HUES64 (cell line): ENCODE measurements around the gene GLRA1.
"Not testable (repeated sequence)": the region's sequence is repeated elsewhere in the genome, so short reads cannot be mapped to it uniquely, and the experiment has no call there.

Experiments
- H3K27ac ChIP-seq: 2 replicates; pipeline ENCODE4 v1.7.0; 2013; ENCODE audit warnings: low read depth, low read length, inconsistent platforms
- H3K27me3 ChIP-seq: 2 replicates; pipeline ENCODE4 v1.6.1; 2013; ENCODE audit warnings: mild to moderate bottlenecking, low read length; ENCODE audit not compliant: insufficient read depth
- H3K36me3 ChIP-seq: 2 replicates; pipeline ENCODE4 v1.6.1; 2013; ENCODE audit warnings: mild to moderate bottlenecking, low read length; ENCODE audit not compliant: insufficient read depth
- H3K4me1 ChIP-seq: 2 replicates; pipeline ENCODE4 v1.6.1; 2013; ENCODE audit warnings: mild to moderate bottlenecking, low read length, moderate library complexity; ENCODE audit not compliant: insufficient read depth
- H3K4me3 ChIP-seq: 2 replicates; pipeline ENCODE4 v1.5.1; 2013; ENCODE audit warnings: mild to moderate bottlenecking, low read length, moderate library complexity
- H3K9ac ChIP-seq: 2 replicates; pipeline ENCODE4 v1.6.1; 2013; ENCODE audit warnings: mild to moderate bottlenecking, low read depth, low read length
- H3K9me3 ChIP-seq: 2 replicates; pipeline ENCODE4 v1.6.1; 2013; ENCODE audit warnings: low read depth, low read length; ENCODE audit not compliant: insufficient read depth
- WGBS: fragments of 150-250, 120-280 bp; methylation state at CpG from one replicate; pipeline ENCODE4 v1.1.7; 2013; ENCODE audit warnings: missing lambda C conversion rate; 5-methylcytosine and 5-hydroxymethylcytosine counted together

The GLRA1 gene

GRCh38 chr5:151862811-151863472, 61.7 kb downstream of the GLRA1 start:
- WGBS, result 91% methylated on average over 2 of the region's 2 CpGs
- Histone ChIP-seq H3K9me3 (no peaks in the 10 kb centered on the region), H3K9ac (no peak overlapping the region), H3K27me3 (no peaks in the 10 kb centered on the region), H3K4me1 (no peaks in the 10 kb centered on the region), H3K36me3 (no peaks in the 10 kb centered on the region), H3K4me3 (no peak overlapping the region), H3K27ac (no peak overlapping the region)

DNA sequence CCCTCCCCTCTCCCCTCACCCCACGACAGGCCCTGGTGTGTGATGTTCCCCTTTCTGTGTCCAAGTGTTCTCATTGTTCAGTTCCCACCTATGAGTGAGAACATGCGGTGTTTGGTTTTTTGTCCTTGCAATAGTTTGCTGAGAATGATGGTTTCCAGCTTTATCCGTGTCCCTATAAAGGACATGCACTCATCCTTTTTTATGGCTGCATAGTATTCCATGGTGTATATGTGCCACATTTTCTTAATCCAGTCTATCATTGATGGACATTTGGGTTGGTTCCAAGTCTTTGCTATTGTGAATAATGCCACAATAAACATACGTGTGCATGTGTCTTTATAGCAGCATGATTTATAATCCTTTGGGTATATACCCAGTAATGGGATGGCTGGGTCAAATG, 63.8 kb downstream of the GLRA1 start:
- 73% methylated on average over 1 of the region's 4 CpGs for WGBS
- not testable (repeated sequence) for H3K4me3 ChIP-seq, H3K4me1 ChIP-seq, H3K9ac ChIP-seq, H3K27ac ChIP-seq, H3K27me3 ChIP-seq, H3K36me3 ChIP-seq, H3K9me3 ChIP-seq

GRCh38 chr5:151856861-151857260, 67.8 kb downstream of the GLRA1 start:
- no peaks in the 10 kb centered on the region for H3K4me1 ChIP-seq
- no peaks in the 10 kb centered on the region; the same call in 1 of the 2 replicates for H3K27me3 ChIP-seq
- H3K36me3 ChIP-seq, result no peaks in the 10 kb centered on the region
- no peak overlapping the region for H3K4me3 ChIP-seq
- H3K9me3 ChIP-seq, result no peaks in the 10 kb centered on the region
- H3K27ac ChIP-seq, result no peak overlapping the region
- H3K9ac ChIP-seq, result no peak overlapping the region
- 93% methylated on average over 5 of the region's 5 CpGs for WGBS

DNA sequence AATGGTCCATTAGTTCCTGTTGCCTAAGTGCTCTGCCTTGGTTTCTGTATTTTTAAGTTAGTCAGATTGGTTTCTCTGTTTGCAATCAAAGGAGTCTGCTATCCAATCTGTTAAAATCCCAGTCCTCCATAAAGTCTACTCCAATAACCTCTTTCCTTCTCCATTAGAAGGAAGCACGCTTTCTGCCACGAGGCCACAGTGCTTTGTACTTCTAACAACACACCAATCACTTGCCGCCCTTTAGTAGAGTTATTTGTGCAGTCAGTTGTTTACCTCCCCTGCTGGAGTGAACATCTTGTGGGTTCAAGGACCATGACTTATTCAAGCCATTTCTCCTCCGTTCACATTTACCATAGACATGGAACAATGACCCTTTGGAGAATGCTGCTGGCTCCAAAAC, 69.0 kb downstream of the GLRA1 start:
- Histone ChIP-seq H3K4me1 (no peaks in the 10 kb centered on the region), H3K9ac (no peak overlapping the region), H3K27me3 (no peaks in the 10 kb centered on the region; the same call in 1 of the 2 replicates), H3K4me3 (no peak overlapping the region), H3K27ac (no peak overlapping the region), H3K9me3 (no peaks in the 10 kb centered on the region), H3K36me3 (no peaks in the 10 kb centered on the region)
- 97% methylated on average over 4 of the region's 4 CpGs for WGBS

DNA sequence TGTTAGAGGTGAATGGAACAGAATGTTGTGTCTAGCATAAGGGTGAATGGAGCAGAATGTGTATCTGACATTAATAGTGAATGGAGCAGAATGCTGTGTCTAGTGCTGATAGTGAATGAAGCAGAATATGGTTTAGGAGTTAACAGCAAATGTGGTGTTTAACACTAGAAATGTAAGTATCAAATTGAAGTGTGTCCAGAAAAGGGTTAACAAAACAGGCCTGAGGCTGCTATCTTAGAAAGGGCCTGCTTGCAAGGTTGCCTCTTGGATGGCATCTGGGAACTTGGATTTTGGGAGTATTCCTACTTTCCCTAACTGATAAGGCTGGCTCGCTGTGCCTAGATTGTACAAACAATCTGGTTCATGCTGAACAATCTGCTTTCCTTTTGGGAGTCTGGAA, 76.8 kb downstream of the GLRA1 start:
- WGBS, result 100% methylated on average over 1 of the region's 1 CpG
- Histone ChIP-seq H3K9me3 (no peaks in the 10 kb centered on the region), H3K27me3 (no peaks in the 10 kb centered on the region; the same call in 1 of the 2 replicates), H3K4me3 (no peak overlapping the region), H3K4me1 (no peaks in the 10 kb centered on the region), H3K36me3 (no peaks in the 10 kb centered on the region), H3K27ac (no peak overlapping the region), H3K9ac (no peak overlapping the region)

GRCh38 chr5:151846765-151847164, 77.9 kb downstream of the GLRA1 start:
- Histone ChIP-seq H3K4me1 (no peaks in the 10 kb centered on the region), H3K27me3 (no peaks in the 10 kb centered on the region), H3K9ac (no peak overlapping the region), H3K36me3 (no peaks in the 10 kb centered on the region), H3K9me3 (no peaks in the 10 kb centered on the region), H3K27ac (no peak overlapping the region), H3K4me3 (no peak overlapping the region)

- H3K27ac ChIP-seq, H3K27me3 ChIP-seq, H3K36me3 ChIP-seq, H3K9ac ChIP-seq, H3K4me1 ChIP-seq, H3K4me3 ChIP-seq: not testable (repeated sequence)
- whole genome bisulfite sequencing, result 97% methylated on average over 4 of the region's 4 CpGs
- peaks cover 18% of the 10 kb centered on the region; the same call in 1 of the 2 replicates for H3K9me3 ChIP-seq
Measured at GRCh38 chr5:151832843-151833242, 91.8 kb downstream of the GLRA1 start.

DNA sequence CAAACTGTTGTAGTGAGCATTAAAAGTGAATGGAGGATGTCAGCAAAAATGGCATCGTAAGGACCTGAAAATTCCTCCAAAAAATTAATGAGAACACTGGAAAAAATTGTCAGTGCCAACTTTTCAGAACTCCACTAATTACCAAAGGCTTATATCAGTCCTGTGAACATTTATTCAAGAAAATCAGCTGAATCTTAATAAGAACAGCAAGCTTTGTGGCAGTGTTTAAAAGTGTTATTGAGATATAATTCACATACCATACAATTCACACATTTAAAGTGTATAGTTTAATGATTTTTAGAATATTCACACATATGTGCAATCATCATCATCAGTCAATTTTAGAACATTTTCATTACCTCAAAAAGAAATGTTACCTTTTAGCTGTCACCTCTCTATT, 95.3 kb downstream of the GLRA1 start:
- no peaks in the 10 kb centered on the region for H3K27me3 ChIP-seq
- H3K36me3 ChIP-seq, result 0 out of 2 replicates have a peak, but pooled peaks cover 7% of the 10 kb centered on the region
- 100% methylated on average over 1 of the region's 1 CpG for WGBS
- no peaks in the 10 kb centered on the region for H3K4me1 ChIP-seq
- no peak overlapping the region for H3K27ac ChIP-seq
- no peak overlapping the region for H3K9ac ChIP-seq
- peaks cover 18% of the 10 kb centered on the region; the same call in 1 of the 2 replicates for H3K9me3 ChIP-seq
- H3K4me3 ChIP-seq, result no peak overlapping the region

- Histone ChIP-seq H3K36me3 (0 out of 2 replicates have a peak, but pooled peaks cover 7% of the 10 kb centered on the region), H3K9ac (no peak overlapping the region), H3K4me1 (no peaks in the 10 kb centered on the region), H3K4me3 (no peak overlapping the region), H3K27ac (no peak overlapping the region), H3K27me3 (no peaks in the 10 kb centered on the region), H3K9me3 (no peaks in the 10 kb centered on the region)
- WGBS, result 60% methylated on average over 1 of the region's 1 CpG
Measured at GRCh38 chr5:151825445-151825844, 99.2 kb downstream of the GLRA1 start.

DNA sequence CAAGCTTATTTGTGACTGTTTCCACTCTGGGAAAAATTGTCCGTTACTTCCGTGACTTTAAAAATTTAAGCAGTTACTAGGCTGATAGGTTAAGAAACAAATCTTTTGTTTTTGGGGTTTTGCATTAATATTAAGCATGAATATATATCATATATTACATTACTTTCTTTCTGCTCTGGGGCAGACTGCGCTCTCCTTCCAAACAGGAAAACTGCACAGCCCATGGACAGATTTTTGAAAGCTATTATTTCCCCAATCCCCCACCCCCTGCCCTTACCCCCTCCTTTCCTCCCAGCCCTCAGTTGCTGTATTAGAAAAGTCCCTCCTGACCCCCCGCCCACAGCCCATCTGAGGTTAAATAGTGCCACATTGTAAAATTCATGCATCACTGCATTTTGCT, 102.5 kb downstream of the GLRA1 start:
- Histone ChIP-seq H3K4me1 (no peaks in the 10 kb centered on the region), H3K27ac (no peak overlapping the region), H3K4me3 (no peak overlapping the region), H3K27me3 (no peaks in the 10 kb centered on the region), H3K9me3 (no peaks in the 10 kb centered on the region), H3K36me3 (0 out of 2 replicates have a peak, but pooled peaks cover 4% of the 10 kb centered on the region), H3K9ac (no peak overlapping the region)
- WGBS, result 95% methylated on average over 4 of the region's 4 CpGs

- Histone ChIP-seq H3K4me3 (no peak overlapping the region), H3K4me1 (no peaks in the 10 kb centered on the region)
Measured at GRCh38 chr5:151820903-151821302, 103.7 kb downstream of the GLRA1 start.

DNA sequence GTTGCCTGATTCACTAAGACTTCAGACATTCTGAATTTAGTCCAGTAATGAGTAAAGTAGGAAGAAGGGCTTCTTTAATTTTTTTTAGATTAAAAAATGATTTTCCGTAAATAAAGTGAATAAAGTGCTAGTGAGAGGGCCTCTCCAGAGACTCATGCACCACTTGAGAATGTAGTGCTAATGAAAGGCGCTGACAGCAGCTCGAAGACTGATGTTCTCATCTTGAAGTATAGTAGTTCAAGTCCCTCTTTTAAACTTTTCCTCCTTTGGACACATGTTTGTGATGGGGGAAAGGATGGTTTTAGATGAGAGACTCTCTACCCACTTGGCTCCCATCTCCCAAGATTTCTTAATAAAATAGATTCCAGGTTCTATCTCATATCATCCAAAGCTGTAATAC, 104.4 kb downstream of the GLRA1 start:
- WGBS, result 83% methylated on average over 3 of the region's 3 CpGs
- no peak overlapping the region for H3K27ac ChIP-seq
- H3K4me1 ChIP-seq, result no peaks in the 10 kb centered on the region
- H3K36me3 ChIP-seq, result peaks cover 17% of the 10 kb centered on the region
- H3K4me3 ChIP-seq, result no peak overlapping the region
- H3K27me3 ChIP-seq, result no peaks in the 10 kb centered on the region
- no peaks in the 10 kb centered on the region for H3K9me3 ChIP-seq
- no peak overlapping the region for H3K9ac ChIP-seq

More at GRCh38 chr5:151820903-151821302, 103.7 kb downstream of the GLRA1 start:
- 100% methylated on average over 1 of the region's 1 CpG for WGBS
- Histone ChIP-seq H3K36me3 (peaks cover 11% of the 10 kb centered on the region; the same call in 1 of the 2 replicates), H3K9me3 (no peaks in the 10 kb centered on the region), H3K27me3 (no peaks in the 10 kb centered on the region), H3K27ac (no peak overlapping the region), H3K9ac (no peak overlapping the region)
